Activated T-cell treated with anti-CD3 and anti-CD28 coated beads, Interleukin-2, amount 50 U/mL, for 72 hours (primary cell): ENCODE data around the gene KDM8. TPM values are rescaled to one million over a fixed set of nuclear protein-coding genes. Genes with fewer than 3 reads are reported as not detected.

Source experiments
- ATAC-seq, 2 donors: fragments of 150-1000 bp; cut with Tn5 transposase; replicated peaks in 1 of 2; 2 replicates each; pipeline ENCODE4 v1.10.0; 2021; ENCODE audit warnings: moderate library complexity in 2 of 2, mild to moderate bottlenecking in 1 of 2
- DNase-seq, 2 donors: peaks; one replicate each; pipeline ENCODE4 v3.0.0; 2021 to 2022; ENCODE audit warnings: mixed read lengths in 1 of 2
- H3K27ac Mint-ChIP-seq: one replicate; pipeline ENCODE4 v1.8.0; 2022; ENCODE audit warnings: mild to moderate bottlenecking, moderate library complexity, mixed read lengths
- H3K27me3 Mint-ChIP-seq: one replicate; pipeline ENCODE4 v1.8.0; 2022; ENCODE audit warnings: low read depth, mixed read lengths
- H3K36me3 Mint-ChIP-seq, 2 donors: one replicate each; pipeline ENCODE4 v1.8.0; 2022; ENCODE audit warnings: mixed read lengths in 2 of 2, mild to moderate bottlenecking in 1 of 2; ENCODE audit not compliant: insufficient read depth in 2 of 2
- H3K4me1 Mint-ChIP-seq: one replicate; pipeline ENCODE4 v1.8.0; 2022; ENCODE audit warnings: low read depth, mixed read lengths
- H3K4me3 Mint-ChIP-seq, 2 donors: one replicate each; pipeline ENCODE4 v1.8.0; 2022; ENCODE audit warnings: mild to moderate bottlenecking in 2 of 2, mixed read lengths in 2 of 2, moderate library complexity in 2 of 2
- H3K9me3 Mint-ChIP-seq, 2 donors: one replicate each; pipeline ENCODE4 v1.8.0; 2022; ENCODE audit warnings: mixed read lengths in 2 of 2
- total RNA-seq, 2 donors: library from RNA; stranded (reverse); gene quantifications; one replicate each; pipeline ENCODE4 v1.2.3, GENCODE V29; 2022

The KDM8 gene
- total RNA-seq, 2 donors from 2014 or later = 12.8 to 16.2 TPM

DNA sequence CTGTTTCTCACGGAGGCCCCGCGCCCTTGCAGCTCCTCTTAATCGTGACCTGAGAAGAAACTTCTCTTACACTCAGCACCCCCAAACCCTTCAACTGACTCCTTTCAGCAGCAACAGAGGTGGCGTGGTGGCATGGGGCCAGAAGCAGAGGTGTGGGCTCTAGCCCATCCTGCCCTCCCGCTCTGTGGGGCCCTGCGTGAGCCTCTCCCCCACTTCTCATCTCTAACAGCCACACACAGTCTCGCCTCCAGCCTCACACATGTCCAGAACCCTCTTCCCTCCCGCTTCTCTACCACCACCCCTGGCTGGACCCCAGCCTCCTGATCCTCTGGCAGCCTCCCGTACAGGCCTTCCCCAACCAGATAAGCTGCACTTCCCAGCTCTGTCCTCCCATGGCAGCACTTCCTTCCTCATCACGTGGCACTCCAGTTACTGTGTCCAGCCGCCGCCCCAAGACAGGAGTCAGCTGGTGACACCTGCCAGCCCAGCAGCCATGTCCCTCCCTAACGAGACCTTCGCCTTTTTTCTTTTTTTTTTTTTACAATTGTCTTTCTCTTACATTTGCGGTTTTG lies 34.8 kb downstream of the KDM8 start:
- peaks cover 84% of the 10 kb centered on the region for H3K4me1 Mint-ChIP-seq
- H3K9me3 Mint-ChIP-seq = no peaks in the 10 kb centered on the region
- DNase-seq (peak; percentile 66 to 67), ATAC-seq (peak; percentile 5 to 12)
- peak overlapping the region; percentile 90 for H3K27ac Mint-ChIP-seq
- H3K36me3 Mint-ChIP-seq = peaks cover 0 to 10% of the 10 kb centered on the region in 2 donors
- peak overlapping the region; percentile 66 to 74 for H3K4me3 Mint-ChIP-seq
- H3K27me3 Mint-ChIP-seq = no peaks in the 10 kb centered on the region

DNA sequence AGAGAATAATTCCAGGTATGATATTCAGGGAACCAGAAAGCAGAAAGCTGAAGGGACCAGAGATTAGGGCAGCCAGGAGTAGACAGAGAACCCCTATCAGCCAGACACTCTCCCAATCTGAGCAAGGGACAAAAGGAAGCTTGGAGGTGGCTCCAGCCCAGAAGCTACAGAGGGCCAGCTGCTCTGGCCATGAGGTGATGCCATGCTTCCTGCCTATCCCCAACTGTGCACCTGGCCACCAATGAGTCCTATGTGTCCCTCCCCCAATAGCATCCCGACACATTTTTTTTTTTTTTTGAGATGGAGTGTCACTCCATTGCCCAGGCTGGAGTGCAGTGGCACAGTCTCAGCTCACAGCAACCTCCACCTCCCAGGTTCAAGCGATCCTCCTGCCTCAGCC lies 35.3 kb downstream of the KDM8 start:
- Mint-ChIP-seq H3K36me3 (peaks cover 0 to 12% of the 10 kb centered on the region in 2 donors), H3K9me3 (no peaks in the 10 kb centered on the region), H3K27me3 (no peaks in the 10 kb centered on the region), H3K4me1 (peaks cover 85% of the 10 kb centered on the region), H3K27ac (peak overlapping the region; percentile 90), H3K4me3 (peak overlapping the region; percentile 66 to 74)
- ATAC-seq (no peak), DNase-seq (no peak)

DNA sequence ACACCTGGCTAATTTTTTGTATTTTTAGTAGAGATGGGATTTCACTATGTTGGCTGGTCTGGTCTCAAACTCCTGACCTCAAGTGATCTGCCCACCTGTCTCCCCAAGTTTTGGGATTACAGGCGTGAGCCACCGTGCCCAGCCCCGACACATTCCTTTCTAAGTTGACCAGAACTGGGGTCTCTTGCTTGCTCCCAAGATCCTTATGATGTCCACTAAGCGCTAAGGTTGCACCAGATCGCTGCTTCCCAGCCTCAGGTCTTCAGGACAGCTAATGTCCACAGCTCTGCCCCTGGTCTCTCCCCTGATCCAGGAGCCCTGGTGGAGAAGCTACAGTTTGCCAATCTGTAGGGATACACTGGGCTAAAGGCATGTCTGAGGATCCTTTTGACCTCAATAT lies 35.7 kb downstream of the KDM8 start:
- H3K36me3 Mint-ChIP-seq = peaks cover 0 to 12% of the 10 kb centered on the region in 2 donors
- peak overlapping the region; percentile 66 to 74 for H3K4me3 Mint-ChIP-seq
- DNase-seq (no peak), ATAC-seq (no peak)
- H3K9me3 Mint-ChIP-seq = no peaks in the 10 kb centered on the region
- no peaks in the 10 kb centered on the region for H3K27me3 Mint-ChIP-seq
- peaks cover 85% of the 10 kb centered on the region for H3K4me1 Mint-ChIP-seq
- H3K27ac Mint-ChIP-seq = peak overlapping the region; percentile 90

DNA sequence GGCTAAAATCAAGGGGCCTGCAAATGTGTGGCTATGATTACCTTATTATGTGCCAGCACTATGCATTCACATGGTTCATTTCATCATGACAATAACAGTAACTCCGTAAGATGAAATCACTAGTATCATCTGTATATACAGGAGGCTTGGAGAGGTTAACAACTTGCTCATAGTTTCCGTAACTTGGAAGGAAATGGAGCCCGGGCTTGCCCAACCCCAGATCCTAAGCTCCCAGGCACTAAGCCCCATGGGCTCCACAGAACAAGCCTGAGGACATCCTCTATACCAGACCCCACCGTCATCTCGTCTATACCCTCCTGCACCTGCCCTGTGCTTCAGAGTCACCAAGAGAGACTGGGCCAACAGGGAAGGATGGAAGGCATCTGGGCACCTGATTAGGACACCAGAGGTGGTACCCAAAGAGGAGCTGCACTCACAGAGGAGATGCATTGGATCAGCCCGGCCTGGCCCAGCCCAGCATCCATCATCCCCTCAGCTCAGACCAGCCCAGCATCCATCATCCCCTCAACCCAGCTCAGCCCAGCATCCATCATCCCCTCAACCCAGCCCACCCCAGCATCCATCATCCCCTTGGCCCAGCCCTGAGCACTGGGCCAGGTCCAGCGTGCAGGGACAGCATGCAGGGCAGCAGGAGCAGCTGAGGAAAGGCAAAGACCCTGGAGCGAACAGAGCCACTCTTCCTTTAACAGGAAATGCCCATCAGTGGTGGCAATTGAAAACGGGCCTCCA lies 36.8 kb downstream of the KDM8 start:
- no peak for ATAC-seq
- peak overlapping the region; percentile 61 for H3K27ac Mint-ChIP-seq
- no peaks in the 10 kb centered on the region for H3K9me3 Mint-ChIP-seq
- no peak overlapping the region for H3K4me3 Mint-ChIP-seq
- peaks cover 85% of the 10 kb centered on the region for H3K4me1 Mint-ChIP-seq
- no peaks in the 10 kb centered on the region for H3K27me3 Mint-ChIP-seq
- peaks cover 0 to 10% of the 10 kb centered on the region in 2 donors for H3K36me3 Mint-ChIP-seq
- DNase-seq = peak in 1 of 2 donors; percentile 0

DNA sequence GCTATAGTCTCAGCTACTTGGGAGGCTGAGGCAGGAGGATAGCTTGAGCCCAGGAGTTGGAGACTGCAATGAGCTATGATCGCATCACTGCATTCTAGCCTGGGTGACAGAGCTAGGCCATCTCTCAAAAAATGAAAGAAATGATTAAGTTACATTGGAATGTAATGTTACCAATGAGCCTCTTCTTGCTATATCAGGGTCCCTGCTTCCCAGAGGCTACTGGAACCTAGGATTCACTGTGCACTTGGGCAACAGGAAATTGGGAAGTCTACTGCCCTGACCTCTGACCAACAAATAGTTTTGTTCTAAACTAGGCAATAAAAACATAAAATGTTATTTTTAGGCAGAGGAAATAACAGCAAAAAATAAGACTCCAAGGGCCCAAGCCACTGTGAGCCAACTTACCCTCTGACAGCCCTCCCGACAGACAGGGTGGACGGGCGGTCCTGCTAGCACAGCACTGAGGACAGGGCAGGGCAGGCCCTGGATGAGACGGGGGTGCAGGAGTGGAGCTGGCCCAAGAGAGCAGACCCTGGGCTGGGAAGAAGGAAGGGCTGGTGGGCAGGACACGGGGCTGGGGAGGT lies 37.7 kb downstream of the KDM8 start:
- peaks cover 85% of the 10 kb centered on the region for H3K4me1 Mint-ChIP-seq
- no peak overlapping the region for H3K4me3 Mint-ChIP-seq
- no peaks in the 10 kb centered on the region for H3K9me3 Mint-ChIP-seq
- no peaks in the 10 kb centered on the region for H3K27me3 Mint-ChIP-seq
- no peak overlapping the region for H3K27ac Mint-ChIP-seq
- peak in 1 of 2 donors; percentile 0 for DNase-seq
- ATAC-seq = no peak
- H3K36me3 Mint-ChIP-seq = peaks cover 0 to 13% of the 10 kb centered on the region in 2 donors

DNA sequence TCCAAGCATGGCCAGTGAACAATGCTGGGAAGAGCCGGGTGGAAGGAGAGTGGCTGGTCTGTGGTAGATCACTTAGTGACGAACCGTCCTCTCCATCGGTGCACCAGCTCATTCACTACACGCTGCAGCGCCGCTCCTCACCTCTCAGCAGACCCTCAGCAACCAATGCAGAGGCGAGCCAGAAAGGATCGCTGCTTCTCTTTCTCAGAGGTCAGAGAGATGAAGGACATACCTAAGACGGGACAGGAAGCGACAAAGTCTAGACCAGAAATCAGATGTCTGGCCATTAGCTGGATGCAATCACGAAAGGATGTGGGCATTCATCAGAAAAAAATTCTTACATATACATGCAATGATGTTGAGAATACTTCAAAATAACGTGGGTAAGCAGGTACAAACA lies 38.3 kb downstream of the KDM8 start:
- DNase-seq = no peak
- peak overlapping the region in 1 of 2 donors; percentile 16 for H3K4me3 Mint-ChIP-seq
- H3K4me1 Mint-ChIP-seq = peaks cover 89% of the 10 kb centered on the region
- no peaks in the 10 kb centered on the region for H3K27me3 Mint-ChIP-seq
- H3K27ac Mint-ChIP-seq = no peak overlapping the region
- H3K36me3 Mint-ChIP-seq = peaks cover 0 to 13% of the 10 kb centered on the region in 2 donors
- no peaks in the 10 kb centered on the region for H3K9me3 Mint-ChIP-seq
- ATAC-seq = no peak

DNA sequence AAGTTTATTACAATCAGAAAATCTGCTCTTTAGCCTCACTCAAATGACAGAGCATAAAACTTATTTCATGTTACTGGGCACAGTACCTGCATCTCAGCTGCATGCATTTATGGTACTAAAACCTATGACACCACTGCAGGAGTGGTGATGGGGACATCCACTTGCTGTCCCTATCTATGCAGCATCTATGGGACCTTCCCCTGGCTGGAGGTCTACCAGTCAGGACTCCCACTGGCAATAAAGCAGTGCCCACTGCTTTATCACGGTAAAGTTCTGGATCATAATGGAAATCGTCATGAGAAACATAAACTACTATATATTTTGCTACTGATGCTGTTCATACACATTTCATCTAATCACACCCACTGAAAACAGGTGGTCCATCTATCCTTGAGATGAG lies 39.1 kb downstream of the KDM8 start:
- Mint-ChIP-seq H3K4me1 (peaks cover 89% of the 10 kb centered on the region), H3K4me3 (peak overlapping the region; percentile 72 to 75), H3K27ac (no peak overlapping the region), H3K36me3 (peaks cover 1 to 18% of the 10 kb centered on the region in 2 donors), H3K9me3 (no peaks in the 10 kb centered on the region), H3K27me3 (no peaks in the 10 kb centered on the region)
- no peak for ATAC-seq
- no peak for DNase-seq

DNA sequence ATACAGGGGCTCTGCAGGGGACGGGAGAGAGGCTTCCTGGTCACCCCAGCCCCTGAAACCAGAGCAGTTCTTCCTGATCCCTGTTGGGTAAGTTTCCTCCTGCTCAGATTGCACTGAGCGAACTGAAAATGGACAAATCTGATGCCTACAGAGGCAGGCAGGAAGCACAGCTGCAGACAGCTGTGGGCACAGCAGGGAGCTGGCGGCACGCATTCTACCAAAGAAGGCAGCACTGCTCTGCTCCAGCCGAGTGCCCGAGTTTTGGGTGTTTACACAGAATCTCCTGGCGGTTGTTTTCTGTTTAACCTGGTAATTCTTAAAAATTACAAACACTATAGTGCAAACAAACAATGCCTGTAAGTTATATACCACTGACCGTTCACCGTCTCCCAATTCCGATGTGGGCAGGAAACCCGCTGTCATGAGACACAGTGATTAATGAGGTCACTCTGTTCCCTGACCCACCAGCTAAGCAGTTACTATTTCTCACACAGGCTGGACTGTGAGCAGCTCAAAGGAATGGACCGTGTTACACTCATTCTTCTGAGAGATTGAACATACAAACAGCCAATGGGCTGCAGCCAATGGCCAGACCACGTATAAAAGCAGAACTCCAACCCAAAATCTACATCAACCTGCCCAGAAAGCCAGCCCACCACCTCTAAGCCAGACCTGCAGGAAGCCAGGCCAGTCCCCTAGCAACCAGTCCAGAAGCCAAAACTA lies 39.7 kb downstream of the KDM8 start:
- ATAC-seq = no peak
- Mint-ChIP-seq H3K36me3 (peaks cover 4 to 23% of the 10 kb centered on the region in 2 donors), H3K9me3 (no peaks in the 10 kb centered on the region), H3K4me3 (peak overlapping the region; percentile 72 to 75), H3K4me1 (peaks cover 89% of the 10 kb centered on the region), H3K27me3 (no peaks in the 10 kb centered on the region), H3K27ac (peak overlapping the region; percentile 31)
- peak in 1 of 2 donors; percentile 33 for DNase-seq

DNA sequence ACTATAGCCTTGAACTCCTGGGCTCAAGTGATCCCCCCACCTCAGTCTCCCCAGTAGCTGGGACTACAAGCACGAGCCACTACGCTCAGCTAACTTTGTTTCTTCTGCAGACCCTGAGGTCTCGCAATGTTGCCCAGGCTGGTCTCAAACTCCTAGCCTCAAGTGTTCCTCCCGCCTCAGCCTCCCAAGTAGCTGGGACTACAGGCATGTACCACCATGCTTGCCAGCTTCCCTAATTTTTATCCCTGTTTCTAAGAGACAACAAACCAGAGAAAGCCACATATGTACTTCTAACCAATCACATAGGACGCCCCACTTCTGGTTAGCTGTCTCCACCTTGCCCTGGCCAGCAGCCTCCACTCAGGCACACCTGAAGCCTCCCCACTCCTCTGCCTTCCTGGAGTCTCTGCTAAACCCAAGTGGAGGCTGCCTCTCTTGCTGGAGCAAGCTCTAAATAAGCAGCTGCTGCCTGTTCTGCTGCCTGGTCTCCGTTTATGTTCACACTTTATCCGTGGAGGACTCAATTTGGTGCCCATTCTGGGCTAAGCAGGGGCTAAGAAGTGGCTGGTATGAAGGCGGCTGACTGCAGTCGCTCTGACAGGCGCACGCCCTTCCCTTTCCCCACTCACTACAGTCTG lies 40.5 kb downstream of the KDM8 start:
- Mint-ChIP-seq H3K36me3 (peaks cover 6 to 29% of the 10 kb centered on the region in 2 donors), H3K27me3 (no peaks in the 10 kb centered on the region), H3K9me3 (peaks cover 0 to 2% of the 10 kb centered on the region in 2 donors), H3K27ac (no peak overlapping the region), H3K4me1 (peaks cover 89% of the 10 kb centered on the region), H3K4me3 (peak overlapping the region; percentile 43 to 75)
- DNase-seq (no peak), ATAC-seq (no peak)

DNA sequence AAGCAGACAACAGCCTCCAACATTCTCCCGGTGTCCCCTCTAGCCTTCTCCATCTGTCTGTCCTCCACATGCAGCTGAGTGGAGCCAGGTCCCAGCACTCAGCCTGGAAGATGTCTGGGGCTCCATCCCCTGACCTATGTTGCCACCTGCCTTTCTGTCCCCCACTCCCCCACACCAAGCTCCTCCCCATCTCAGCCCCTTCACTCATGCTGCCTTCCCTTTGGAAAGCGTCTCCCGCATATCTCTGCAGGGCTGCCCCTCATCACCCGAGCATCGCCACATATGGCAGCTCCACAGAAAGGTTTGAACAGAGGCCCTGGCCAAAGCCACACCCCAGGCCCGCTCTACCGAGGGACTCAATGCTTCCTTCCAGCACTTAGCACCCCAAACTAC lies 41.0 kb downstream of the KDM8 start:
- H3K27ac Mint-ChIP-seq = peak overlapping the region; percentile 59
- H3K27me3 Mint-ChIP-seq = no peaks in the 10 kb centered on the region
- ATAC-seq (no peak), DNase-seq (no peak)
- H3K9me3 Mint-ChIP-seq = peaks cover 0 to 2% of the 10 kb centered on the region in 2 donors
- peaks cover 88% of the 10 kb centered on the region for H3K4me1 Mint-ChIP-seq
- H3K36me3 Mint-ChIP-seq = peaks cover 7 to 29% of the 10 kb centered on the region in 2 donors
- peak overlapping the region; percentile 43 to 75 for H3K4me3 Mint-ChIP-seq

DNA sequence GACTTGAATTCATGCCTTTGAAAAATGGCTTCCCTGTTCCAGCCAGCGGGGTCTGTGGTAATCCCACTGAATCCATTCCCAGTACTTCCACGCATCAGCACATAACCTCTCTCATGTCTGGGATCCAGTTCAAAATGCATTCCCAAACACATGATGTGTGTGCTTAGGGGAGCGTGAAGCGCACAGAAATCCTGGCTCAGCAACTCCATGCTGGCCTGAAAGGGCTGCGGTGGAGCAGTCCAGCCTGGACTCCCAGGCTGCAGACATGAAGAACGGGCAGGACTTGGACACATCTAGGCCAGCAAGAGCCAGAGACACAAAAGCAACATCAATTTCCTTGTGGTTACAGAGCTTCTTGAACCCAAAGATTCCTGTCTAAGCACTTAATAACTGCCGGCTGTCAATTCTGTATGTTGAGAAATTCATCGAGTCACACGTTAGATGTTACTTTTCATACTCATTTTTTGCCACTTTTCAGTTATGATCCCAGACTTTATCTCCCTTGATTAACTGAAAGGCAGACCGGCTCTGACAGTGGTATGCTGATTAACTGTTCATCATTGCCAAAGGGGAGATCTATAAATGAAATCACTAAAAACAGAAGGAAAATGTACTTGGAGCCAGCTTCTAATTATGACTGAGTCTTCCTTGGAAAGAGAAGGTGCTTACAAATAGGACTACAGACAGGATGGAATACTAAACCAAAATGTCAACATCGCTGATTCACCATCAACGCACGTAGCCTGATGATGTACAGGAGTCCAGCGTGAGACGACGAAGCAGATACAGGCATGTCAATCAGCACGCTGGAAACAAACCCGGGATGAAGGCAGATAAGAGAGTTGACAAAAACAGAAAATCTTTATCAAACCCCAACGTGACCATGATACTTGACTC lies 42.2 kb downstream of the KDM8 start:
- Mint-ChIP-seq H3K9me3 (peaks cover 0 to 2% of the 10 kb centered on the region in 2 donors), H3K4me1 (peaks cover 88% of the 10 kb centered on the region), H3K27ac (peak overlapping the region; percentile 90), H3K4me3 (peak overlapping the region; percentile 68 to 70), H3K36me3 (peaks cover 9 to 40% of the 10 kb centered on the region in 2 donors), H3K27me3 (no peaks in the 10 kb centered on the region)
- DNase-seq (peak; percentile 73 to 83), ATAC-seq (peak; percentile 93 to 94)

DNA sequence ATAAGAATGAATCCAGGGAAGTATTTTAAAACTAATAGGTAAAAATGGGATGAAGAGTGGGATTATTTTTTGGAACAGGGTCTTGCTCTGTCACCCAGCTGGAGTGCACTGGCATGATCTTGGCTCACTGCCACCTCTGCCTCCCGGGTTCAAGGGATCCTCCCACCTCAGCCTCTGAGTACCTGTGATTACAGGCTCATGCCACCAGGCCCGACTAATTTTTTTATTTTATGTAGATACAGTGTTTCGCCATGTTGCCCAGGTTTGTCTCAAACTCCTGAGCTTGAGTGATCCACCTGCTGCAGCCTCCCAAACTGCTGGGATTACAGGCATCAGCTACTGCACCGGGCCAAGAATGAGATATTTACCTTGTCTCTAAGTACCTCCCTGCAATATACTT lies 43.1 kb downstream of the KDM8 start:
- Mint-ChIP-seq H3K27ac (peak overlapping the region; percentile 90), H3K4me1 (peaks cover 90% of the 10 kb centered on the region), H3K36me3 (peaks cover 9 to 41% of the 10 kb centered on the region in 2 donors), H3K4me3 (peak overlapping the region; percentile 17 to 68), H3K9me3 (peaks cover 0 to 2% of the 10 kb centered on the region in 2 donors), H3K27me3 (no peaks in the 10 kb centered on the region)
- peak in 1 of 2 donors; percentile 2 for ATAC-seq
- DNase-seq = no peak
